WTC11 (cell line): Measurements from ENCODE around the gene CCDC92. TPM values are rescaled to one million over a fixed set of nuclear protein-coding genes. Genes with fewer than 3 reads are reported as not detected.

Source experiments
- ATAC-seq: fragments of 200-7000 bp; cut with Tn5 transposase; 2 replicates; pipeline ENCODE4 v1.10.0; 2021; ENCODE audit warnings: mild to moderate bottlenecking, moderate library complexity
- CTCF ChIA-PET: fragments of 300-600 bp; sonication (Branson Sonifier 250); formaldehyde crosslinking; loops from one replicate; lab custom pipeline; 2021; ENCODE audit warnings: antibody characterized with exemption; lab: Charles Lee
- POLR2A ChIA-PET: fragments of 350-600 bp; sonication (Branson Sonifier 250); formaldehyde crosslinking; loops from one replicate; lab custom pipeline; 2021; ENCODE audit warnings: antibody characterized with exemption; lab: Charles Lee
- DNase-seq: peaks from one replicate; pipeline ENCODE4 v3.0.0; 2021; ENCODE audit warnings: low spot score
- H3K27ac Mint-ChIP-seq: 2 replicates; pipeline ENCODE4 v1.8.0; 2021; ENCODE audit warnings: mixed read lengths
- H3K27me3 Mint-ChIP-seq: 2 replicates; pipeline ENCODE4 v1.8.0; 2021; ENCODE audit warnings: low read depth, mild to moderate bottlenecking, moderate library complexity, mixed read lengths
- H3K36me3 Mint-ChIP-seq: 2 replicates; pipeline ENCODE4 v1.8.0; 2021; ENCODE audit warnings: mixed read lengths
- H3K4me1 Mint-ChIP-seq: 2 replicates; pipeline ENCODE4 v1.8.0; 2022; ENCODE audit warnings: mixed read lengths
- H3K4me3 Mint-ChIP-seq: 2 replicates; pipeline ENCODE4 v1.8.0; 2021; ENCODE audit warnings: mild to moderate bottlenecking, moderate library complexity, mixed read lengths
- H3K9me3 Mint-ChIP-seq: 2 replicates; pipeline ENCODE4 v1.8.0; 2021; ENCODE audit warnings: mixed read lengths
- CTCF ChIP-seq: fragments of 200-600 bp; IDR thresholded peaks from 2 replicates; pipeline ENCODE4 v1.8.0; 2022; ENCODE audit warnings: antibody characterized with exemption
- E2F1 ChIP-seq: sonication (generic); formaldehyde crosslinking; IDR thresholded peaks from 2 replicates; pipeline ENCODE4 v1.8.0; 2022; ENCODE audit warnings: mild to moderate bottlenecking, missing genetic modification reagents
- ESRRA ChIP-seq: sonication (generic); formaldehyde crosslinking; IDR thresholded peaks from 2 replicates; pipeline ENCODE4 v1.8.1; 2022; ENCODE audit warnings: mild to moderate bottlenecking, missing genetic modification reagents, borderline replicate concordance
- FOXP4 ChIP-seq: sonication (generic); formaldehyde crosslinking; IDR thresholded peaks from 2 replicates; pipeline ENCODE4 v1.8.0; 2022; ENCODE audit warnings: mild to moderate bottlenecking, missing genetic modification reagents
- NR2C2 ChIP-seq: sonication (generic); formaldehyde crosslinking; IDR thresholded peaks from 2 replicates; pipeline ENCODE4 v1.8.0; 2022; ENCODE audit warnings: mild to moderate bottlenecking, missing genetic modification reagents
- SMAD3 ChIP-seq: sonication (generic); formaldehyde crosslinking; IDR thresholded peaks from 2 replicates; pipeline ENCODE4 v1.8.0; 2022; ENCODE audit warnings: missing genetic modification reagents, mild to moderate bottlenecking, borderline replicate concordance
- ZNF425 ChIP-seq: fragments of 250-450 bp; sonication (Bioruptor Pico); conservative IDR thresholded peaks from 2 replicates; pipeline ENCODE4 v1.9.0; 2021; ENCODE audit warnings: mild to moderate bottlenecking
- total RNA-seq: library from RNA; stranded (reverse); gene quantifications from 3 replicates; pipeline ENCODE4 v1.2.3, GENCODE V29; 2021
- TF ChIP-seq, protein P1 (sequence below): sonication (generic); formaldehyde crosslinking; IDR thresholded peaks from 2 replicates; pipeline ENCODE4 v1.8.1; 2022; ENCODE audit warnings: mild to moderate bottlenecking, missing genetic modification reagents, moderate library complexity, borderline replicate concordance
- TF ChIP-seq, protein P2 (sequence below): sonication (generic); formaldehyde crosslinking; IDR thresholded peaks from 2 replicates; pipeline ENCODE4 v1.8.1; 2023; ENCODE audit warnings: mild to moderate bottlenecking, missing genetic modification reagents
- TF ChIP-seq, protein P3 (sequence below): sonication (generic); formaldehyde crosslinking; IDR thresholded peaks from 2 replicates; pipeline ENCODE4 v1.8.0; 2023; ENCODE audit warnings: missing genetic modification reagents

Gene CCDC92
- total RNA-seq, 1 experiment from 2014 or later, result 2.7 TPM

- H3K36me3 Mint-ChIP-seq, result no peaks in the 10 kb centered on the region
- ATAC-seq, result no peak
- TF ChIP-seq, protein P1, sequence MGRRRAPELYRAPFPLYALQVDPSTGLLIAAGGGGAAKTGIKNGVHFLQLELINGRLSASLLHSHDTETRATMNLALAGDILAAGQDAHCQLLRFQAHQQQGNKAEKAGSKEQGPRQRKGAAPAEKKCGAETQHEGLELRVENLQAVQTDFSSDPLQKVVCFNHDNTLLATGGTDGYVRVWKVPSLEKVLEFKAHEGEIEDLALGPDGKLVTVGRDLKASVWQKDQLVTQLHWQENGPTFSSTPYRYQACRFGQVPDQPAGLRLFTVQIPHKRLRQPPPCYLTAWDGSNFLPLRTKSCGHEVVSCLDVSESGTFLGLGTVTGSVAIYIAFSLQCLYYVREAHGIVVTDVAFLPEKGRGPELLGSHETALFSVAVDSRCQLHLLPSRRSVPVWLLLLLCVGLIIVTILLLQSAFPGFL, result no peak
- TF ChIP-seq ZNF425 (CRISPR knock-in tag), result no peak
- TF ChIP-seq E2F1 (CRISPR knock-in tag), result no peak
- no peak for TF ChIP-seq SMAD3 (CRISPR knock-in tag)
- TF ChIP-seq, protein P2, sequence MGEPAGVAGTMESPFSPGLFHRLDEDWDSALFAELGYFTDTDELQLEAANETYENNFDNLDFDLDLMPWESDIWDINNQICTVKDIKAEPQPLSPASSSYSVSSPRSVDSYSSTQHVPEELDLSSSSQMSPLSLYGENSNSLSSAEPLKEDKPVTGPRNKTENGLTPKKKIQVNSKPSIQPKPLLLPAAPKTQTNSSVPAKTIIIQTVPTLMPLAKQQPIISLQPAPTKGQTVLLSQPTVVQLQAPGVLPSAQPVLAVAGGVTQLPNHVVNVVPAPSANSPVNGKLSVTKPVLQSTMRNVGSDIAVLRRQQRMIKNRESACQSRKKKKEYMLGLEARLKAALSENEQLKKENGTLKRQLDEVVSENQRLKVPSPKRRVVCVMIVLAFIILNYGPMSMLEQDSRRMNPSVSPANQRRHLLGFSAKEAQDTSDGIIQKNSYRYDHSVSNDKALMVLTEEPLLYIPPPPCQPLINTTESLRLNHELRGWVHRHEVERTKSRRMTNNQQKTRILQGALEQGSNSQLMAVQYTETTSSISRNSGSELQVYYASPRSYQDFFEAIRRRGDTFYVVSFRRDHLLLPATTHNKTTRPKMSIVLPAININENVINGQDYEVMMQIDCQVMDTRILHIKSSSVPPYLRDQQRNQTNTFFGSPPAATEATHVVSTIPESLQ (CRISPR knock-in tag), result no peak
- TF ChIP-seq ESRRA (CRISPR knock-in tag), result no peak
- no peak for TF ChIP-seq FOXP4 (CRISPR knock-in tag)
- TF ChIP-seq, protein P3, sequence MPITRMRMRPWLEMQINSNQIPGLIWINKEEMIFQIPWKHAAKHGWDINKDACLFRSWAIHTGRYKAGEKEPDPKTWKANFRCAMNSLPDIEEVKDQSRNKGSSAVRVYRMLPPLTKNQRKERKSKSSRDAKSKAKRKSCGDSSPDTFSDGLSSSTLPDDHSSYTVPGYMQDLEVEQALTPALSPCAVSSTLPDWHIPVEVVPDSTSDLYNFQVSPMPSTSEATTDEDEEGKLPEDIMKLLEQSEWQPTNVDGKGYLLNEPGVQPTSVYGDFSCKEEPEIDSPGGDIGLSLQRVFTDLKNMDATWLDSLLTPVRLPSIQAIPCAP (CRISPR knock-in tag), result no peak
- no peak for TF ChIP-seq NR2C2 (CRISPR knock-in tag)
- CTCF ChIA-PET, result interaction anchor here (0.9 to 1.7 kb wide), 2 partner anchors 9 to 25 kb away, joined by 4 to 10 read pairs; no protein-coding TSS in a partner anchor
- POLR2A ChIA-PET, result no interaction called here
- peaks cover 7% of the 10 kb centered on the region for H3K27me3 Mint-ChIP-seq
- H3K4me1 Mint-ChIP-seq, result no peaks in the 10 kb centered on the region
- H3K4me3 Mint-ChIP-seq, result no peak overlapping the region
- no peak for DNase-seq
- no peak overlapping the region for H3K27ac Mint-ChIP-seq
- no peaks in the 10 kb centered on the region for H3K9me3 Mint-ChIP-seq
These were observed 42.6 kb downstream of the CCDC92 start for GRCh38 chr12:123929946-123930583.

DNA sequence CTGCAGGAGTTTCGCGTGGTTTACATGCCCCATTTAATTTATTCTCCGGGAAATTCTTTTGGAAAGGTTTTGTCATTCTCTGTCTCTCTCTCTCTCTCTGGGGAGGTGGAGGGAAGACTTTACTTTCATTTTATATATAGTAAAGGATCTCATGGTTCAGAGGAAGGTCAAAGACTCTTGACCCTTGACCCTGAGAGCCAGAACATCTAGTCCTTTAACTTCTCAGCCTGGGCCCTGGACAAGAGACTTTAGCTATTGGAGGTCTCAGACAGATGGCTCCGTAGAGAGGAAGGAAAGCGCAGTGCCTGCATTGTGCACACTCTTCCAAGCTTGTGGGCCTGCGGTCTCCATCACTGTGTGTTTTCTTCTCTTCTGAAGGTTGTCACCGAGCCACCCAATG, 43.7 kb downstream of the CCDC92 start:
- CTCF ChIA-PET, result interaction anchor here (4.3 kb wide), 1 partner anchor 10 kb away, joined by 36 read pairs; no protein-coding TSS in a partner anchor
- Mint-ChIP-seq H3K4me3 (no peak overlapping the region), H3K4me1 (no peaks in the 10 kb centered on the region), H3K36me3 (no peaks in the 10 kb centered on the region), H3K9me3 (no peaks in the 10 kb centered on the region), H3K27me3 (peaks cover 7% of the 10 kb centered on the region), H3K27ac (no peak overlapping the region)
- TF ChIP-seq CTCF, result no peak
- ATAC-seq (no peak), DNase-seq (no peak)
- POLR2A ChIA-PET, result no interaction called here
